Ectodermal cell (in vitro differentiated cells): ENCODE results near the gene LIN52.

Source experiments
- H3K27ac ChIP-seq: 2 replicates; pipeline ENCODE4 v1.7.0; 2013; ENCODE audit warnings: mild to moderate bottlenecking, low read depth, low read length; ENCODE audit not compliant: insufficient read depth, poor library complexity, severe bottlenecking
- H3K27me3 ChIP-seq: 2 replicates; pipeline ENCODE4 v1.7.0; 2013; ENCODE audit warnings: mild to moderate bottlenecking, low read length; ENCODE audit not compliant: insufficient read depth, control insufficient read depth, poor library complexity, severe bottlenecking
- H3K36me3 ChIP-seq: one replicate; pipeline ENCODE4 v1.7.0; 2013; ENCODE audit warnings: low read length; ENCODE audit not compliant: control insufficient read depth, insufficient read depth
- H3K4me1 ChIP-seq: one replicate; pipeline ENCODE4 v1.7.0; 2013; ENCODE audit warnings: low read length; ENCODE audit not compliant: control insufficient read depth, insufficient read depth
- H3K4me3 ChIP-seq: 2 replicates; pipeline ENCODE4 v1.7.0; 2013; ENCODE audit warnings: low read depth, low read length, control low read depth; ENCODE audit not compliant: insufficient read depth
- H3K9me3 ChIP-seq: 2 replicates; pipeline ENCODE4 v1.7.0; 2013; ENCODE audit warnings: mild to moderate bottlenecking, low read length, moderate library complexity; ENCODE audit not compliant: control insufficient read depth
- WGBS, 2 experiments: methylation state at CpG; one replicate each; pipeline ENCODE4 v1.1.7; 2013; ENCODE audit warnings: missing lambda C conversion rate in 2 of 2; 5-methylcytosine and 5-hydroxymethylcytosine counted together

The LIN52 gene

GRCh38 chr14:74208642-74209041, 123.9 kb downstream of the LIN52 start:
- peaks cover 2% of the 10 kb centered on the region for H3K9me3 ChIP-seq
- H3K36me3 ChIP-seq: no peaks in the 10 kb centered on the region
- no peak overlapping the region for H3K4me3 ChIP-seq
- no peak overlapping the region for H3K27ac ChIP-seq
- no peaks in the 10 kb centered on the region for H3K27me3 ChIP-seq
- H3K4me1 ChIP-seq: peaks cover 5% of the 10 kb centered on the region
- 89 to 92% methylated on average over 8 of the region's 8 CpGs for WGBS, 2 experiments

- 86 to 93% methylated on average over 6 of the region's 6 CpGs for WGBS, 2 experiments
- no peaks in the 10 kb centered on the region for H3K36me3 ChIP-seq
Measured at GRCh38 chr14:74211945-74212580, 127.3 kb downstream of the LIN52 start.

DNA sequence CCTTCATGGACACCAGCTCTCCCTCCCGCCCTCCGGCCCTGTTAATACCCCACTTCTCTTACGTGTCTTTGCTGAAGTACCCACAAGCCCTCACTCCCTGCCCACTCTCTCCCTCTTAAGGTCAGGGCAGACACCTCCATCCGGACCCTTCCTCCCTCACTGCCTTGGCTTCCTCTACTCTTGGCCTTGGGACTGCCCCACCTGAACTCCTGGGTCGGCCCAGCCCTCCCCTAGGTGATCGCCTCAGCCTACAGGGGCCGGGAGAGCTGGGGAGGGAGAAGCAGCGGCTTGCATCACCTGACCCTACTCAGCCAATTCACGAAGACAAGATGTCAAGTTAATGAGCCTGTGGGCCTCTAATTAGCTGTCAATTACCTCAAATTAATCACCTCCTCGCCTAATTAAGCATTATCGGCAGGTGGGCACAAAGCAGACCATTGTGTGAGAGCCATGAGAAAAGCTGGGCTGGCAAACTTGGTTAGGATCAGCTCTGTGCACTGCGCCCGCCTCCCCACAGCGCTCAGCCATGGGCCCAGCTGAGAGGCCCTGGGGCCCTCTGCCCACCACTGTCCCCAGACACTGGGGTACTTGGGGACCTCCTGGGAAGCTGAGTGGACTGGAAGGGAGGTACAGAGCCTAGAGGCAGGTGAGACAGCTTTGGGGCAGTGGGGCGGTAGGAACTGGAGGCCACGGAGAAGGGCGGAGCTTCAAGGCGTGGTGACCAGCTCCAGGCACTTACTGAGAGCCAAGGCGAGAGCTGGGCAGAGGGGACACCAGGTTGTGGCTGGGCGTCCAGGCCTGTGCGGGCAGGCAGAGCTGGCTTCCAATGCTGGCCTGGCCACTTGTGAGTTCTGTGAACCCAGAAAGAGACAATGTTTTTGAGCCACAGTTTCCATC, 129.4 kb downstream of the LIN52 start:
- no peaks in the 10 kb centered on the region for H3K4me1 ChIP-seq
- 81 to 82% methylated on average over 21 of the region's 21 CpGs for WGBS, 2 experiments
- H3K9me3 ChIP-seq: no peaks in the 10 kb centered on the region
- H3K36me3 ChIP-seq: no peaks in the 10 kb centered on the region
- H3K4me3 ChIP-seq: no peak overlapping the region
- peaks cover 25% of the 10 kb centered on the region for H3K27me3 ChIP-seq
- H3K27ac ChIP-seq: no peak overlapping the region

More at GRCh38 chr14:74211945-74212580, 127.3 kb downstream of the LIN52 start:
- no peaks in the 10 kb centered on the region for H3K9me3 ChIP-seq
- H3K4me1 ChIP-seq: no peaks in the 10 kb centered on the region
- H3K27ac ChIP-seq: no peak overlapping the region
- H3K27me3 ChIP-seq: peaks cover 5% of the 10 kb centered on the region
- H3K4me3 ChIP-seq: no peak overlapping the region

GRCh38 chr14:74216671-74217070, 131.9 kb downstream of the LIN52 start:
- H3K4me1 ChIP-seq: no peaks in the 10 kb centered on the region
- no peaks in the 10 kb centered on the region for H3K9me3 ChIP-seq
- H3K4me3 ChIP-seq: no peak overlapping the region
- H3K36me3 ChIP-seq: no peaks in the 10 kb centered on the region
- no peak overlapping the region for H3K27ac ChIP-seq
- peaks cover 32% of the 10 kb centered on the region for H3K27me3 ChIP-seq
- WGBS, 2 experiments: 91 to 93% methylated on average over 11 of the region's 11 CpGs

DNA sequence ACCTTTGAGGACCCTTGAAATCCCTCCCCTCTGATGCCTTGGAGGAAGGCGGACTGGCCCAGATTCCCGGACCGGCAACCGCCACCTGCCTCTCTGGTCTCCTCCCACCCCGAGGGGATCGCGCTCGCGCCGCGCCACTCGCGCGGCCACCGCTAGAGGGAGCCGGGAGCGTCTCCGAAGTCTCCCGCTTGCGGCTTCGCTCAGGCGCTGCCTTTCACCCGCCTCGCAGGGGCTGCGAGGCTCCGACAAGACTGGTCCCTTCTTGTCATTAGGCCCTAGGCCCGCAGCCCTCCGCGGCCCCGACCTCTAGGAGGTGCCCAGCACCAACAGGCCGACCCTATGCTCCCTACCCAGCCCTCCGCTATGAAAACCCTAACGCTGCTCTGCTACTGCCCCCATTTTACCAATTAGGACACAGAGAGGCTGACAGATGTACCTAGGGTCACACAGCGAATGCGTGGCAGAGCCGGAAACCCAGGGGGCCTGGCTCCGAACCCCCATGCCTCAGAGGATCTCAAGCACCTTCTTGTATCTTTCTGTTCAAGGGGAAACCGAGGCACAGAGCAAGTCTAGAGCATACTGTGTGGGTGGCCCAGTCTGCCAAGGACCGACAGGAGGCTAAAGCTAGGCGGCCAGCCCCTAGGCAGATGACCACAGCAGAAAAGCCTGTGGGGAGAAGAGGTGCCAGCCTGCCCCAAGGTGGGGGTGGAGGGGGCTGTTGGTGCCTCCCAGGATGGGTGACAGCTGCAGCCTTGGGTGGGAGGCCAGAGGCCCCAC, 133.1 kb downstream of the LIN52 start:
- no peak overlapping the region for H3K4me3 ChIP-seq
- H3K27ac ChIP-seq: no peak overlapping the region
- no peaks in the 10 kb centered on the region for H3K4me1 ChIP-seq
- H3K9me3 ChIP-seq: no peaks in the 10 kb centered on the region
- no peaks in the 10 kb centered on the region for H3K36me3 ChIP-seq
- H3K27me3 ChIP-seq: peaks cover 32% of the 10 kb centered on the region
- WGBS, 2 experiments: 17 to 18% methylated on average over 40 of the region's 40 CpGs

DNA sequence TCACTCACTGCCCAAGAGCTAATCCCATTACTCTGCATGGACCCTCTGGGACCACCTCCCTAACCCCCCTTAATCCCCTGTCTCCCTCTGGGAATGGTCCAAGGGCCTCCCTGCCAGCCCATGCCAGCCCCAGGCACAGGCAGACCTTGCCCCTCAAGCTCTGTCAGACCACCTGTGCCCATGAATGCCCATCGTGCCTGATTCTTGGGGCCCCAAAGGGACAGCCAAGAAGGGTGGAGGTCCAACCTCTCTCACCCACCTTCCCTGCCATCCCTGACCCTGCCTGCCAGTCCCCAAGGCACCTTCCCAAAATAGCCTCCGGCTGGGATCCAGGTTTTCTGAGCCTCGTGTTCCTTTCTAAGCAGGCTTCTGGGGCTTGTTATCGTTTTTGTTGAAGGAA, 133.7 kb downstream of the LIN52 start:
- Histone ChIP-seq H3K27ac (no peak overlapping the region), H3K27me3 (peaks cover 32% of the 10 kb centered on the region), H3K36me3 (no peaks in the 10 kb centered on the region), H3K4me1 (no peaks in the 10 kb centered on the region), H3K9me3 (no peaks in the 10 kb centered on the region), H3K4me3 (no peak overlapping the region)
- 83 to 87% methylated on average over 4 of the region's 4 CpGs for WGBS, 2 experiments

DNA sequence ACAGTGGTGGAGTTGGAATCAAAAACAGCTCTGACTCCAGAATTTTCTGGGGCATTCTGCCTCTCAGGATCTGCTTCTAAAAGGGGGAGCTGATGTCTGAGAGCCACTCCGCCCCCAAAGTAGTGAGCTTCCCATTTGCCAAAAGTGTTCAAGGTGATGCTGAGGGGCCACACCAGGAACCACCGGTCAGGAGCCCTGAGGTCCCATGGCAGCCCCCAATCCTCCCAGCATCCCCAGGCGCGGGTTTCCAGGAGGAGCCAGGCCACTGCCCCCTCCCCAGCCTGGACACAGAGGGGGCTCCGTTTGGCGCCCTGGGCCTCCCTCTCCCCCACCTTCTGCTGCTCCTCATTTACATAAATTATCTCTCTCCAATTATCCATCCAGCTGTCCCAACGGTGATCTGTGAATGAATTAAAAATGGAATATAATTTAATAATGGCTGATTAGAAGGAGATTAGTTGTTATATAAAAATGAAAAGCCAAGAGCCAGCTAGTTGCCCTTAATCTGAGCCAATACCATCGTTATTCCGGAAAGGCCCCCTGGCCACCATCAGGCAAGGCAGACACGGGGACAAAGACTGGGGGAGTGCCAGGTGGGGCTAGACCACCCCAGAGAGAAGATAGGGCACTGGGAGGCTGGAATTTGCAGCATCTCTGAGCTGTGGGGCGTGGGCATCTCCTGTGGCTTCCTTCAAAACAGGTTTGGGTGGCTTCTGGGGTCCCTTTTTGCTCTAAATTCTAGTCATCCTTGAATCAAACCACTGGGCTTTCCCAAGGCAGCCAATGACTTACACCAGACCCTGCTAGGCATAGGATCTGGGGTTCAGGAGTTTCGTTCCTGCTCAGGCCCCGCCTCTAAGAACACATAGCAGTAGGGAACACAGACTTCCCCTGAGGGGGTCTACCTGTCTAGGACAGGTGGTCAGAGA, 134.8 kb downstream of the LIN52 start:
- no peak overlapping the region for H3K4me3 ChIP-seq
- H3K9me3 ChIP-seq: no peaks in the 10 kb centered on the region
- peaks cover 3% of the 10 kb centered on the region for H3K4me1 ChIP-seq
- H3K27ac ChIP-seq: no peak overlapping the region
- H3K36me3 ChIP-seq: no peaks in the 10 kb centered on the region
- WGBS, 2 experiments: 84 to 87% methylated on average over 13 of the region's 13 CpGs
- H3K27me3 ChIP-seq: peaks cover 32% of the 10 kb centered on the region

DNA sequence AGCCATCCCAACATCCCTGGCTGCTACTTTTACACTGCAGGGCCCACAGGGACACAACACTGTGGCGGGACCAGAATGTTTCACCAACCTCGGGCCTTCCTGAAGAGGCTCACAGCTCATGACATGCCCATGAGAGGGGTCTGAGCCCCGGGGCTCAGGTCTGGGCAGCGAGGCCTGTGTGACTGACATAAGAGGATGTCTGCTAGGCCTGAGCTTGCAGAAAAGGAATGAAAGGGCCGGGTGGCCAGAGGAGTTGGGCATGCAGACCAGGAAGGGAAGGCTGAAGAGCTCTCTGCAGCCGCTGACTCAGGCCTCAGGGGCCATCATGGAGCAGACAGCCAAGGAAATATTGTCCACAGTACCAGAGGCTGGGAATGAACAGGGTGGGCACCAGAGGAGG, 136.2 kb downstream of the LIN52 start:
- Histone ChIP-seq H3K4me3 (no peak overlapping the region), H3K36me3 (no peaks in the 10 kb centered on the region), H3K27ac (no peak overlapping the region), H3K9me3 (no peaks in the 10 kb centered on the region), H3K27me3 (peaks cover 32% of the 10 kb centered on the region), H3K4me1 (peaks cover 3% of the 10 kb centered on the region)
- 88 to 92% methylated on average over 6 of the region's 6 CpGs for WGBS, 2 experiments

- Histone ChIP-seq H3K4me1 (peaks cover 3% of the 10 kb centered on the region), H3K4me3 (no peak overlapping the region), H3K27me3 (peaks cover 30% of the 10 kb centered on the region), H3K27ac (no peak overlapping the region), H3K9me3 (no peaks in the 10 kb centered on the region), H3K36me3 (no peaks in the 10 kb centered on the region)
- WGBS, 2 experiments: 60 to 75% methylated on average over 7 of the region's 7 CpGs
Measured at GRCh38 chr14:74221741-74222140, 137.0 kb downstream of the LIN52 start.
